Adipocyte (in vitro differentiated cells): ENCODE measurements around the gene SCN4B.
A peak's percentile ranks its signal among the peaks of the same experiment; 100 is the strongest.

Experiments
- DNase-seq: peaks from one replicate; pipeline ENCODE4 v3.0.0-alpha.2; 2015; ENCODE audit warnings: low read depth
- H3K27me3 ChIP-seq: replicated peaks from 2 replicates; pipeline ENCODE4 v1.7.0; 2013; ENCODE audit warnings: mild to moderate bottlenecking, low read length, moderate library complexity; ENCODE audit not compliant: control insufficient read depth, insufficient read depth
- H3K36me3 ChIP-seq: 2 replicates; pipeline ENCODE4 v1.7.0; 2013; ENCODE audit warnings: low read length, mild to moderate bottlenecking, moderate library complexity; ENCODE audit not compliant: control insufficient read depth, insufficient read depth, severe bottlenecking
- H3K4me1 ChIP-seq: 2 replicates; pipeline ENCODE4 v1.7.0; 2013; ENCODE audit warnings: mild to moderate bottlenecking, low read length, moderate library complexity; ENCODE audit not compliant: control insufficient read depth, insufficient read depth
- H3K4me3 ChIP-seq: 2 replicates; pipeline ENCODE4 v1.7.0; 2013; ENCODE audit warnings: mild to moderate bottlenecking, low read length, moderate library complexity
- H3K9ac ChIP-seq: 2 replicates; pipeline ENCODE4 v1.7.0; 2013; ENCODE audit warnings: mild to moderate bottlenecking, low read length, moderate library complexity
- H3K9me3 ChIP-seq: 2 replicates; pipeline ENCODE4 v1.7.0; 2013; ENCODE audit warnings: mild to moderate bottlenecking, low read length, moderate library complexity; ENCODE audit not compliant: control insufficient read depth

SCN4B gene

GRCh38 chr11:118157186-118157895, 4.7 kb upstream of the SCN4B start:
- no peak overlapping the region for H3K9ac ChIP-seq
- H3K4me1 ChIP-seq, result peaks cover 5% of the 10 kb centered on the region
- no peak overlapping the region for H3K4me3 ChIP-seq
- no peak for DNase-seq
- peaks cover 72% of the 10 kb centered on the region for H3K27me3 ChIP-seq
- no peaks in the 10 kb centered on the region for H3K36me3 ChIP-seq
- no peaks in the 10 kb centered on the region for H3K9me3 ChIP-seq

DNA sequence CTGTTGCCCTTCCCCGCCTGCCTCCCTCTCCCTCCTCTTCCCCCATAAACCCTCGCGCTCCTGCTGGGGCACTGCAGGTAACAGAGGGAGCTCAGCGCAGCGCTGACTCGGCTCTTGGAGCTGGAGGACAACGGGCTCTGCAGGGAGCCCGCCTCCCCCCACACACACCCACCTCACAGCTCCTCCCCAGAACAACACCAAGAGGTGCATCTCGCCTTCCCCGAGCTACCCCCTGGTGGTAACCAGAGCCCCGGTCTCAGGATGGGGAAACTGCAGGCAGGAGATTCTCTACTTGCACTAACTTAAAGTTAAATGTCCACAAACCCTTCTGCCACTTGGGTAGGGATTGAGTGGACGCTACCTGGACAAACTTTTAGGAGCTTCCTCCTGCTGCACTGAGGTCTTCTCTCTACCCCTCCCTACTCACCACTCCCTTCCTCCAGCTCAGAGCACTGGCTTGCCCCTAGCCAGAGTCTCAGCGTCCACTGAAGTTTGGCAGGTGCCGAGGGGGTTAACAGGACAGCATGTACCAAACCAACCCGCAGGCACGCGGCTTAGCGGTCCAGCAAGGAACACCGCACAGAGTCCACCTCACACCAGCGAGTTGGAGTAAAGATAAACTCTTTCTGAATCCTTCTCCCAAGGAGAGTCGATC, 4.0 kb upstream of the SCN4B start:
- Histone ChIP-seq H3K9me3 (no peaks in the 10 kb centered on the region), H3K27me3 (peaks cover 72% of the 10 kb centered on the region), H3K4me1 (peaks cover 5% of the 10 kb centered on the region), H3K4me3 (no peak overlapping the region), H3K36me3 (no peaks in the 10 kb centered on the region), H3K9ac (no peak overlapping the region)
- no peak for DNase-seq

DNA sequence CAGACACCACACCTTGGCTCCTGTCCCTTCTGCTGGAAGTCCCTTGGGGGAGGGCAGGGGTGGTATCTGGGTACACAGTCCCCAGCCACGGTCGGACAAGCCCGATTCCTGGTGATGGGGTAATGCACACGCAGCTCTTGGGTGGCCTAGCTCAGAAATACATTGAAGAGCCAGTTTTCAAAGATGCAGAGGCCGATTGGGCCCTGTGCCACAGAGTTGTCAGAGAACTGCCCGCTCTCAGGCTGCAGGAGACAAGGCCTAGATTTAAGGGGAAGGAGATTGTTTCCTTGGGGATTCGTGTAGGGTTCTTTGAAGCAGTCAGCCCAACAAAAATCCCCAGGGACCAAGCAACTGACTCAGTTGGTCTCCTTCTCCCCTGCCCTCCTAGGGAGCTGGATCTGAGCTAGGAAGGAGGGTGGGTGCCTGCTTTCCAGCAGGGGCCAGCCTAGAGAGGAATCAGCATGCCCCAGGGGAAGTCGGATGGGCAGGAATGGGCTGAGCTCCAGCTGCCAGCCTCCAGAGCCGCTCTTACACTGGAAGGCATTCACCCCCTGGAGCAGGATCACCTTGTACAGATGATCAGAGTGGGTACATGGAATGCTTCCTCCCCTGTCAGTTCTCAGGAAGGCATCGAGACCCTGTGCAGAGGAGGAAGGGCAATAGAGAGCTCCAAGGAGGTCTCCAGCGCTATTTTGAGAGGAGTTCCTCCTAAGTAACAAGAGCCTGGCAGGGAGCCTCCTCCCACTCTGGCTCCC, 3.3 kb upstream of the SCN4B start:
- Histone ChIP-seq H3K4me1 (peaks cover 5% of the 10 kb centered on the region), H3K4me3 (no peak overlapping the region), H3K9me3 (no peaks in the 10 kb centered on the region), H3K27me3 (peaks cover 72% of the 10 kb centered on the region), H3K9ac (no peak overlapping the region), H3K36me3 (no peaks in the 10 kb centered on the region)
- no peak for DNase-seq

- no peak for DNase-seq
- no peaks in the 10 kb centered on the region for H3K36me3 ChIP-seq
- peaks cover 74% of the 10 kb centered on the region for H3K27me3 ChIP-seq
- no peaks in the 10 kb centered on the region for H3K9me3 ChIP-seq
- H3K4me3 ChIP-seq, result no peak overlapping the region
- peaks cover 5% of the 10 kb centered on the region for H3K4me1 ChIP-seq
- H3K9ac ChIP-seq, result no peak overlapping the region
These were observed 2.0 kb upstream of the SCN4B start for GRCh38 chr11:118154641-118155040.

GRCh38 chr11:118153976-118154375, 1.4 kb upstream of the SCN4B start:
- H3K4me1 ChIP-seq, result peaks cover 5% of the 10 kb centered on the region

GRCh38 chr11:118153516-118153915, 893 bp upstream of the SCN4B start:
- no peak for DNase-seq
- Histone ChIP-seq H3K4me1 (peaks cover 5% of the 10 kb centered on the region), H3K9ac (no peak overlapping the region), H3K36me3 (no peaks in the 10 kb centered on the region), H3K9me3 (no peaks in the 10 kb centered on the region), H3K27me3 (peaks cover 78% of the 10 kb centered on the region), H3K4me3 (no peak overlapping the region)

More at GRCh38 chr11:118153976-118154375, 1.4 kb upstream of the SCN4B start:
- H3K9ac ChIP-seq, result no peak overlapping the region
- DNase-seq, result no peak
- H3K4me3 ChIP-seq, result no peak overlapping the region
- H3K27me3 ChIP-seq, result peaks cover 75% of the 10 kb centered on the region
- no peaks in the 10 kb centered on the region for H3K9me3 ChIP-seq
- no peaks in the 10 kb centered on the region for H3K36me3 ChIP-seq

GRCh38 chr11:118152020-118152551, 537 bp downstream of the SCN4B start:
- peak overlapping the region; percentile 78 for H3K4me3 ChIP-seq
- peaks cover 80% of the 10 kb centered on the region for H3K27me3 ChIP-seq
- no peaks in the 10 kb centered on the region for H3K36me3 ChIP-seq
- no peaks in the 10 kb centered on the region for H3K9me3 ChIP-seq
- no peak for DNase-seq
- no peak overlapping the region for H3K9ac ChIP-seq
- peaks cover 5% of the 10 kb centered on the region for H3K4me1 ChIP-seq

DNA sequence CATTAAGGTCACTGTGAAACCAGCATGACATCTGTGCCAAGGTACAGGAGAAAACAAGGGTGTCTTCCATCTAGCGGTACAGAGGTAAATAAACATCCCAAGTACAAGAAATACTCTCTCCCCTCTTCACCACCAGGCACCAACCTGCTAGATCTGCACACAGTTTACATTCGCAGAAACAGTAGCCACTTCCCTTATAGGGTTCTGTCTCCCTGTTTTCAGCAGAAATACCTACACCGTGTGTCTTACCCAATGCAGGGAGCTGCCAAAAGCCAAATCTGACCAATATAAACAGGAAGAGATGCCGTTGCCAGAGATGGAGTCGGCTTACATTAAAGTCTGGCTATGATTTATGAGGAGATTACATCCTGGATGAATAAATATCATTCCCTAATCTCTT, 1.2 kb downstream of the SCN4B start:
- Histone ChIP-seq H3K9me3 (no peaks in the 10 kb centered on the region), H3K4me3 (no peak overlapping the region), H3K4me1 (peaks cover 5% of the 10 kb centered on the region), H3K27me3 (peaks cover 80% of the 10 kb centered on the region), H3K9ac (no peak overlapping the region), H3K36me3 (no peaks in the 10 kb centered on the region)
- no peak for DNase-seq

- H3K27me3 ChIP-seq, result peaks cover 70% of the 10 kb centered on the region
- no peak overlapping the region for H3K9ac ChIP-seq
- H3K4me1 ChIP-seq, result peaks cover 8% of the 10 kb centered on the region
- DNase-seq, result no peak
- no peaks in the 10 kb centered on the region for H3K36me3 ChIP-seq
- no peak overlapping the region for H3K4me3 ChIP-seq
- H3K9me3 ChIP-seq, result no peaks in the 10 kb centered on the region
These were observed 3.1 kb downstream of the SCN4B start for GRCh38 chr11:118149493-118149892.

- H3K9ac ChIP-seq, result no peak overlapping the region
- DNase-seq, result no peak
- H3K9me3 ChIP-seq, result no peaks in the 10 kb centered on the region
- peaks cover 70% of the 10 kb centered on the region for H3K27me3 ChIP-seq
- H3K4me1 ChIP-seq, result peaks cover 8% of the 10 kb centered on the region
- H3K36me3 ChIP-seq, result no peaks in the 10 kb centered on the region
- no peak overlapping the region for H3K4me3 ChIP-seq
These were observed 3.8 kb downstream of the SCN4B start for GRCh38 chr11:118148856-118149255.

GRCh38 chr11:118148240-118148639, 4.4 kb downstream of the SCN4B start:
- peaks cover 8% of the 10 kb centered on the region for H3K4me1 ChIP-seq
- H3K36me3 ChIP-seq, result no peaks in the 10 kb centered on the region
- H3K9ac ChIP-seq, result no peak overlapping the region
- peaks cover 72% of the 10 kb centered on the region for H3K27me3 ChIP-seq
- no peak overlapping the region for H3K4me3 ChIP-seq
- DNase-seq, result no peak
- H3K9me3 ChIP-seq, result no peaks in the 10 kb centered on the region
